Ishikawa (cell line): ENCODE measurements around the gene MXD1.

Experiments
- CEBPB ChIP-seq: IDR thresholded peaks from 2 replicates; pipeline ENCODE4 v1.6.1; 2012
- CREB1 ChIP-seq: IDR thresholded peaks from 2 replicates; pipeline ENCODE4 v1.6.1; 2012; ENCODE audit warnings: low read depth
- EGR1 ChIP-seq: IDR thresholded peaks from 2 replicates; pipeline ENCODE4 v1.6.1; 2012
- EP300 ChIP-seq: IDR thresholded peaks from 2 replicates; pipeline ENCODE4 v1.6.1; 2012; ENCODE audit warnings: borderline replicate concordance
- FOXM1 ChIP-seq: IDR thresholded peaks from 2 replicates; pipeline ENCODE4 v1.6.1; 2012; ENCODE audit warnings: low read depth, borderline replicate concordance
- NFIC ChIP-seq: IDR thresholded peaks from 2 replicates; pipeline ENCODE4 v1.6.1; 2012
- RAD21 ChIP-seq: IDR thresholded peaks from 2 replicates; pipeline ENCODE4 v1.6.1; 2012; ENCODE audit warnings: low read depth
- TAF1 ChIP-seq: IDR thresholded peaks from 2 replicates; pipeline ENCODE4 v1.6.1; 2012; ENCODE audit warnings: low read depth, mild to moderate bottlenecking
- TCF12 ChIP-seq: IDR thresholded peaks from 2 replicates; pipeline ENCODE4 v1.6.1; 2012; ENCODE audit warnings: low read depth
- TEAD4 ChIP-seq: IDR thresholded peaks from 2 replicates; pipeline ENCODE4 v1.6.1; 2012
- YY1 ChIP-seq: IDR thresholded peaks from 2 replicates; pipeline ENCODE4 v1.6.1; 2012; ENCODE audit warnings: low read depth
- ZBTB7A ChIP-seq: IDR thresholded peaks from 2 replicates; pipeline ENCODE4 v1.6.1; 2012; ENCODE audit warnings: low read depth
- TF ChIP-seq, protein P1 (sequence below): IDR thresholded peaks from 2 replicates; pipeline ENCODE4 v1.6.1; 2012; ENCODE audit warnings: low read depth, mild to moderate bottlenecking
- TF ChIP-seq, protein P2 (sequence below): IDR thresholded peaks from 2 replicates; pipeline ENCODE4 v1.6.1; 2012
- TF ChIP-seq, protein P3 (sequence below): IDR thresholded peaks from 2 replicates; pipeline ENCODE4 v1.6.1; 2012

Gene MXD1

DNA sequence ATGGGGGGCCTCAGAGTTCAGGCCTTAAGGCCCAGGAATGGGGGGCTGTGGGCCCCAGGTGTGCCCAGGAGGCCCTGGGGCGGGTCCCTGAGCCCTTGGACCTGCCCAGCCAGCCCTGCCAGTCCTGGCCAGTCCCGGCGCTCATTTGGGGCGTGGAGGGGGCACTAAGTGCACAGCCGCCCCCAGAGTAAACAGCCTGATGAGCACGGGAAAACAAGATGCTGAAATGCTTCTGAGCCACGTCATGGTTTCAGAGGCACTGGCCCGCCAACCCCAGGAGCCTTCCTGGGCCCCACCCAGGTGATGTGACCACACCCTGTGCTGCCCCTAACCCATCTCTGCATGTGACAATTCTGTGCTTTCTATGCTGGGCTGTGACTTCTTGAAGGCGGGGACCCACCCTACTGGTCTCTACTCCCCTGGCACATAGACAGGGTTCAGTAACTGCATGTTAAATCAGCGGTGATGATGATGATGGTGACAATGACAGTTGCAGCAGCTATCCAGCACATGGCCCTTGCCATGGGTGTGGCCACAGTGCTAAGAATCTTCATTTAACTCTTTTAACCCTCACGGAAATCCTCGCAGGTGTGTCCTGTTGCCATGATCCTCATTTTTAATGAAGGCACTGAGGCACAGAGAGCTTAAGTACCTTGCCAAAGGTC, 74.7 kb downstream of the MXD1 start:
- TF ChIP-seq, protein P1, sequence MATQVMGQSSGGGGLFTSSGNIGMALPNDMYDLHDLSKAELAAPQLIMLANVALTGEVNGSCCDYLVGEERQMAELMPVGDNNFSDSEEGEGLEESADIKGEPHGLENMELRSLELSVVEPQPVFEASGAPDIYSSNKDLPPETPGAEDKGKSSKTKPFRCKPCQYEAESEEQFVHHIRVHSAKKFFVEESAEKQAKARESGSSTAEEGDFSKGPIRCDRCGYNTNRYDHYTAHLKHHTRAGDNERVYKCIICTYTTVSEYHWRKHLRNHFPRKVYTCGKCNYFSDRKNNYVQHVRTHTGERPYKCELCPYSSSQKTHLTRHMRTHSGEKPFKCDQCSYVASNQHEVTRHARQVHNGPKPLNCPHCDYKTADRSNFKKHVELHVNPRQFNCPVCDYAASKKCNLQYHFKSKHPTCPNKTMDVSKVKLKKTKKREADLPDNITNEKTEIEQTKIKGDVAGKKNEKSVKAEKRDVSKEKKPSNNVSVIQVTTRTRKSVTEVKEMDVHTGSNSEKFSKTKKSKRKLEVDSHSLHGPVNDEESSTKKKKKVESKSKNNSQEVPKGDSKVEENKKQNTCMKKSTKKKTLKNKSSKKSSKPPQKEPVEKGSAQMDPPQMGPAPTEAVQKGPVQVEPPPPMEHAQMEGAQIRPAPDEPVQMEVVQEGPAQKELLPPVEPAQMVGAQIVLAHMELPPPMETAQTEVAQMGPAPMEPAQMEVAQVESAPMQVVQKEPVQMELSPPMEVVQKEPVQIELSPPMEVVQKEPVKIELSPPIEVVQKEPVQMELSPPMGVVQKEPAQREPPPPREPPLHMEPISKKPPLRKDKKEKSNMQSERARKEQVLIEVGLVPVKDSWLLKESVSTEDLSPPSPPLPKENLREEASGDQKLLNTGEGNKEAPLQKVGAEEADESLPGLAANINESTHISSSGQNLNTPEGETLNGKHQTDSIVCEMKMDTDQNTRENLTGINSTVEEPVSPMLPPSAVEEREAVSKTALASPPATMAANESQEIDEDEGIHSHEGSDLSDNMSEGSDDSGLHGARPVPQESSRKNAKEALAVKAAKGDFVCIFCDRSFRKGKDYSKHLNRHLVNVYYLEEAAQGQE: no peak
- TF ChIP-seq TCF12: no peak
- TF ChIP-seq EP300: no peak
- no peak for TF ChIP-seq RAD21
- no peak for TF ChIP-seq NFIC
- TF ChIP-seq TAF1: no peak
- TF ChIP-seq TEAD4: no peak
- no peak for TF ChIP-seq CREB1
- no peak for TF ChIP-seq ZBTB7A
- TF ChIP-seq, protein P2, sequence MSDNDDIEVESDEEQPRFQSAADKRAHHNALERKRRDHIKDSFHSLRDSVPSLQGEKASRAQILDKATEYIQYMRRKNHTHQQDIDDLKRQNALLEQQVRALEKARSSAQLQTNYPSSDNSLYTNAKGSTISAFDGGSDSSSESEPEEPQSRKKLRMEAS: no peak
- TF ChIP-seq, protein P3, sequence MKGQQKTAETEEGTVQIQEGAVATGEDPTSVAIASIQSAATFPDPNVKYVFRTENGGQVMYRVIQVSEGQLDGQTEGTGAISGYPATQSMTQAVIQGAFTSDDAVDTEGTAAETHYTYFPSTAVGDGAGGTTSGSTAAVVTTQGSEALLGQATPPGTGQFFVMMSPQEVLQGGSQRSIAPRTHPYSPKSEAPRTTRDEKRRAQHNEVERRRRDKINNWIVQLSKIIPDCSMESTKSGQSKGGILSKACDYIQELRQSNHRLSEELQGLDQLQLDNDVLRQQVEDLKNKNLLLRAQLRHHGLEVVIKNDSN: no peak
- no peak for TF ChIP-seq FOXM1
- TF ChIP-seq YY1: no peak
- TF ChIP-seq CEBPB: no peak
- TF ChIP-seq EGR1: no peak
